Panc1 (cell line): ENCODE results near the gene DLG2. TPM values are rescaled to one million over a fixed set of nuclear protein-coding genes. Genes with fewer than 3 reads are reported as not detected.

Experiments
- ATAC-seq: fragments of 200-7000 bp; cut with Tn5 transposase; 2 replicates; pipeline ENCODE4 v1.9.1; 2020; ENCODE audit warnings: mild to moderate bottlenecking, moderate library complexity
- BruUV-seq: library from RNA; stranded (reverse); fragments of 400-500 nt; replicated peaks from 2 replicates; lab custom pipeline; 2021; lab: Mats Ljungman, UMichigan
- CTCF ChIA-PET: fragments of 300-600 bp; sonication (Branson Sonifier 250); formaldehyde crosslinking; loops from one replicate; lab custom pipeline; 2022; ENCODE audit warnings: antibody characterized with exemption; lab: Charles Lee
- POLR2A ChIA-PET: fragments of 300-600 bp; sonication (Branson Sonifier 250); formaldehyde crosslinking; loops from one replicate; lab custom pipeline; 2022; ENCODE audit warnings: antibody characterized with exemption; lab: Charles Lee
- DNase-seq: peaks from one replicate; pipeline ENCODE4 v3.0.0-alpha.2; 2010; ENCODE audit warnings: low read depth, low spot score
- H3K27ac ChIP-seq: 2 replicates; pipeline ENCODE4 v1.5.1; 2011; ENCODE audit warnings: mild to moderate bottlenecking, low read length, inconsistent platforms
- H3K27me3 ChIP-seq: fragments of 200-500 bp; sonication (Bioruptor generic); 2 replicates; pipeline ENCODE4 v1.6.0; 2014; ENCODE audit warnings: low read length, inconsistent platforms; ENCODE audit not compliant: control insufficient read depth, insufficient read depth
- H3K36me3 ChIP-seq: fragments of 200-500 bp; sonication (Bioruptor generic); 2 replicates; pipeline ENCODE4 v1.5.1; 2014; ENCODE audit warnings: inconsistent platforms, mild to moderate bottlenecking, low read length, moderate library complexity; ENCODE audit not compliant: control insufficient read depth, insufficient read depth
- H3K4me1 ChIP-seq: 2 replicates; pipeline ENCODE4 v1.5.1; 2011; ENCODE audit warnings: inconsistent platforms, mild to moderate bottlenecking, low read length, moderate library complexity; ENCODE audit not compliant: control insufficient read depth, insufficient read depth
- H3K4me3 ChIP-seq, 2 experiments: 2 replicates each; pipeline ENCODE4 v1.5.1; 2011 to 2012; ENCODE audit warnings: low read depth in 2 of 2, low read length in 2 of 2, mild to moderate bottlenecking in 2 of 2, inconsistent platforms in 1 of 2, moderate library complexity in 1 of 2
- H3K9me3 ChIP-seq: fragments of 200-500 bp; sonication (Bioruptor generic); 2 replicates; pipeline ENCODE4 v1.5.1; 2014; ENCODE audit warnings: low read depth, mild to moderate bottlenecking, inconsistent platforms, low read length, moderate library complexity; ENCODE audit not compliant: control insufficient read depth, insufficient read depth
- POLR2AphosphoS5 ChIP-seq: IDR thresholded peaks from 2 replicates; pipeline ENCODE4 v1.6.1; 2012; ENCODE audit warnings: mild to moderate bottlenecking, low read depth, low read length, moderate library complexity
- REST ChIP-seq, 2 experiments: IDR thresholded peaks; 2 replicates each; pipeline ENCODE4 v1.6.1; 2011 to 2012; ENCODE audit warnings: low read depth in 2 of 2, control low read depth in 1 of 2, low read length in 1 of 2, mild to moderate bottlenecking in 1 of 2, moderate library complexity in 1 of 2; ENCODE audit not compliant: insufficient read depth in 1 of 2
- SIN3A ChIP-seq: IDR thresholded peaks from 2 replicates; pipeline ENCODE4 v1.6.1; 2012; ENCODE audit warnings: low read depth, mild to moderate bottlenecking, low read length, moderate library complexity, borderline replicate concordance; ENCODE audit not compliant: insufficient read depth
- TCF7L2 ChIP-seq: IDR thresholded peaks from 2 replicates; pipeline ENCODE4 v1.6.1; 2011; ENCODE audit warnings: mild to moderate bottlenecking, low read depth, low read length, inconsistent platforms
- in situ Hi-C: cut with HindIII; loops from 2 replicates; pipeline ENCODE4 v1.10.0; 2016; ENCODE audit warnings: low sequenced_read_pairs, low pct_unique_long_range_greater_than_20kb
- intact Hi-C: fragments of 100-400 bp; cut with micrococcal nuclease; formaldehyde crosslinking; loops from one replicate; pipeline ENCODE4 v1.10.0; 2022; ENCODE audit not compliant: unreplicated experiment
- total RNA-seq: library from RNA; stranded (reverse); gene quantifications from one replicate; pipeline ENCODE4 v1.2.1, GENCODE V29; 2021; ENCODE audit not compliant: unreplicated experiment
- TF ChIP-seq, protein P1 (sequence below): fragments of 450-650 bp; IDR thresholded peaks from 2 replicates; pipeline ENCODE4 v1.5.1; 2017; ENCODE audit warnings: mild to moderate bottlenecking

DLG2 gene
- total RNA-seq, 1 experiment from 2014 or later: 4.2 TPM

- POLR2A ChIA-PET: no interaction called here
- no peaks in the 10 kb centered on the region for H3K4me1 ChIP-seq
- ATAC-seq (no peak), DNase-seq (no peak)
- no peak overlapping the region for H3K27ac ChIP-seq
- no peaks in the 10 kb centered on the region for H3K36me3 ChIP-seq
- in situ Hi-C loops (no loop called here), intact Hi-C loops (no loop called here)
- TF ChIP-seq, protein P1, sequence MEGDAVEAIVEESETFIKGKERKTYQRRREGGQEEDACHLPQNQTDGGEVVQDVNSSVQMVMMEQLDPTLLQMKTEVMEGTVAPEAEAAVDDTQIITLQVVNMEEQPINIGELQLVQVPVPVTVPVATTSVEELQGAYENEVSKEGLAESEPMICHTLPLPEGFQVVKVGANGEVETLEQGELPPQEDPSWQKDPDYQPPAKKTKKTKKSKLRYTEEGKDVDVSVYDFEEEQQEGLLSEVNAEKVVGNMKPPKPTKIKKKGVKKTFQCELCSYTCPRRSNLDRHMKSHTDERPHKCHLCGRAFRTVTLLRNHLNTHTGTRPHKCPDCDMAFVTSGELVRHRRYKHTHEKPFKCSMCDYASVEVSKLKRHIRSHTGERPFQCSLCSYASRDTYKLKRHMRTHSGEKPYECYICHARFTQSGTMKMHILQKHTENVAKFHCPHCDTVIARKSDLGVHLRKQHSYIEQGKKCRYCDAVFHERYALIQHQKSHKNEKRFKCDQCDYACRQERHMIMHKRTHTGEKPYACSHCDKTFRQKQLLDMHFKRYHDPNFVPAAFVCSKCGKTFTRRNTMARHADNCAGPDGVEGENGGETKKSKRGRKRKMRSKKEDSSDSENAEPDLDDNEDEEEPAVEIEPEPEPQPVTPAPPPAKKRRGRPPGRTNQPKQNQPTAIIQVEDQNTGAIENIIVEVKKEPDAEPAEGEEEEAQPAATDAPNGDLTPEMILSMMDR: no peak
- TF ChIP-seq TCF7L2 (no peak), SIN3A (no peak), REST (IDR thresholded peaks at IDR 0.05; ENCODE audit: insufficient read depth in 1 of 2, low read depth in 2 of 2, low read length in 1 of 2) (no peak), POLR2AphosphoS5 (no peak)
- CTCF ChIA-PET: no interaction called here
- peaks cover 23% of the 10 kb centered on the region for H3K27me3 ChIP-seq
- H3K9me3 ChIP-seq: no peaks in the 10 kb centered on the region
- no TSS peak for BruUV-seq
- no peak overlapping the region for H3K4me3 ChIP-seq
Measured at GRCh38 chr11:83728281-83728680, 1898.9 kb downstream of the DLG2 start.

DNA sequence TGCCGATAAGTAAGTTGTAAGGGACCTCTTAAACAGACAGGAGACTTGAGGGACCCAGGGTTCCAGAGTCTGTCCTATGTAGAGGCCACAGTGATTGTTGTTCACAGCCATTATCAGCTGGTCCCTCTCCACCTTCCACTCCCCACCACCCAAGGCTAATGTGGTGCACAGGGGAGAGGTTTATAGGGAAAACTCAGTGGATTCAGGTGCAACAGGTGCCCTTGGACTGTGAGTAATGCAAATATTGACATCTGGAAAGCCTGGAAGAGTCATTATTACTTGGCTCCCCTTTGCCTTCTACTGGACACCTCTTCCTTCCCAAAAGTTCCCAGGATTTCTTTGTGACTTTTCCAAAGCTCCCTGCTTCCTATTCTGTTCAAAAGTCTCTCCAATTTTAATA is 1899.9 kb downstream of the DLG2 start:
- Histone ChIP-seq H3K9me3 (no peaks in the 10 kb centered on the region), H3K27ac (no peak overlapping the region), H3K27me3 (peaks cover 23% of the 10 kb centered on the region), H3K4me3 (no peak overlapping the region), H3K4me1 (no peaks in the 10 kb centered on the region), H3K36me3 (no peaks in the 10 kb centered on the region)
- no TSS peak for BruUV-seq
- no peak for DNase-seq
- ATAC-seq: no peak
- no peak for TF ChIP-seq POLR2AphosphoS5
- TF ChIP-seq, protein P1: no peak
- intact Hi-C loops (no loop called here), in situ Hi-C loops (no loop called here)
- CTCF ChIA-PET: no interaction called here
- POLR2A ChIA-PET: no interaction called here
